H1 (cell line): ENCODE data around the gene PRKCSH. TPM values are rescaled to one million over a fixed set of nuclear protein-coding genes. Genes with fewer than 3 reads are reported as not detected.

Experiments used
- CTCF ChIA-PET: fragments of 300-600 bp; sonication (Branson Sonifier 250); formaldehyde crosslinking; loops from one replicate; lab custom pipeline; 2021; ENCODE audit not compliant: partially characterized antibody; lab: Charles Lee
- POLR2A ChIA-PET: fragments of 300-600 bp; sonication (Branson Sonifier 250); formaldehyde crosslinking; loops from one replicate; lab custom pipeline; 2021; ENCODE audit warnings: inconsistent platforms; ENCODE audit not compliant: partially characterized antibody; lab: Charles Lee
- DNase-seq, 2 experiments: peaks; one replicate each; pipeline versions ENCODE4 v3.0.0 to v3.0.0-alpha.2; 2010 to 2022; ENCODE audit warnings: low spot score in 2 of 2, low read depth in 1 of 2, mixed read lengths in 1 of 2
- FAIRE-seq: peaks from 2 replicates; lab custom pipeline; 2011; peaks lifted over from hg19 to GRCh38; lab: Jason Lieb, UNC
- H2AFZ ChIP-seq: 2 replicates; pipeline ENCODE4 v1.8.1; 2012; ENCODE audit warnings: low read length, inconsistent platforms
- H2AK5ac ChIP-seq: 2 replicates; pipeline ENCODE4 v1.6.1; 2013; ENCODE audit warnings: low read depth, low read length
- H2BK120ac ChIP-seq: replicated peaks from 2 replicates; pipeline ENCODE3; 2013; ENCODE audit warnings: low read depth, low read length, inconsistent platforms
- H2BK12ac ChIP-seq: 2 replicates; pipeline ENCODE4 v1.6.1; 2013; ENCODE audit warnings: low read depth, low read length
- H2BK15ac ChIP-seq: 2 replicates; pipeline ENCODE4 v1.6.1; 2013; ENCODE audit warnings: low read length
- H2BK20ac ChIP-seq: 2 replicates; pipeline ENCODE4 v1.6.1; 2013; ENCODE audit warnings: low read length
- H2BK5ac ChIP-seq: 2 replicates; pipeline ENCODE4 v1.6.1; 2013; ENCODE audit warnings: low read depth, low read length
- H3K14ac ChIP-seq: 2 replicates; pipeline ENCODE4 v1.6.1; 2013; ENCODE audit warnings: inconsistent platforms; ENCODE audit not compliant: insufficient read length
- H3K18ac ChIP-seq: 2 replicates; pipeline ENCODE4 v1.6.1; 2013; ENCODE audit warnings: low read length; ENCODE audit errors: extremely low read depth
- H3K23ac ChIP-seq: 2 replicates; pipeline ENCODE4 v1.6.1; 2013; ENCODE audit warnings: inconsistent platforms; ENCODE audit not compliant: insufficient read length
- H3K23me2 ChIP-seq: 2 replicates; pipeline ENCODE4 v1.6.1; 2013; ENCODE audit warnings: low read depth, low read length
- H3K27ac ChIP-seq: 2 replicates; pipeline ENCODE4 v1.6.1; 2011; ENCODE audit warnings: low read depth, low read length, inconsistent platforms
- H3K27me3 ChIP-seq, 4 experiments: replicated peaks in 1 of 4; 1 replicate in 1 of 4; 2 replicates in 3 of 4; pipeline versions ENCODE4 v1.6.1 to v1.8.1; 2011 to 2013; ENCODE audit warnings: low read length in 3 of 4, mild to moderate bottlenecking in 3 of 4, inconsistent platforms in 2 of 4, mixed read lengths in 2 of 4, moderate library complexity in 1 of 4; ENCODE audit not compliant: control insufficient read depth in 3 of 4, insufficient read depth in 3 of 4; ENCODE audit errors: extremely low read depth in 1 of 4
- H3K36me3 ChIP-seq, 4 experiments: 2 replicates each; pipeline versions ENCODE4 v1.6.1 to v1.8.1; 2011 to 2013; ENCODE audit warnings: mild to moderate bottlenecking in 4 of 4, low read length in 3 of 4, moderate library complexity in 2 of 4, control low read depth in 1 of 4, inconsistent platforms in 1 of 4; ENCODE audit not compliant: insufficient read depth in 4 of 4, control insufficient read depth in 2 of 4
- H3K4ac ChIP-seq: replicated peaks from 2 replicates; pipeline ENCODE3; 2013; ENCODE audit warnings: low read length, low read depth, mixed read lengths, inconsistent platforms; ENCODE audit not compliant: insufficient read length
- H3K4me1 ChIP-seq, 4 experiments: replicated peaks in 1 of 4; 1 replicate in 1 of 4; 2 replicates in 3 of 4; pipeline versions ENCODE4 v1.6.1 to v1.8.1; 2011 to 2013; ENCODE audit warnings: low read length in 3 of 4, inconsistent platforms in 2 of 4, mixed read lengths in 1 of 4; ENCODE audit not compliant: insufficient read depth in 4 of 4, control insufficient read depth in 3 of 4
- H3K4me2 ChIP-seq, 2 experiments: 2 replicates each; pipeline versions ENCODE4 v1.6.1 to v1.8.1; 2011 to 2013; ENCODE audit warnings: low read depth in 2 of 2, low read length in 2 of 2, control low read depth in 1 of 2, inconsistent platforms in 1 of 2, mild to moderate bottlenecking in 1 of 2; ENCODE audit not compliant: insufficient read depth in 1 of 2
- H3K4me3 ChIP-seq, 4 experiments: fragments of 200-600, 300-600 bp in 1 of 4; sonication (generic), shearing (Covaris generic), sonication (Bioruptor Twin) in 1 of 4; 2 replicates each; pipeline versions ENCODE4 v1.5.1 to v1.8.1; 2011 to 2016; ENCODE audit warnings: low read length in 4 of 4, low read depth in 3 of 4, control low read depth in 2 of 4, inconsistent platforms in 2 of 4, mild to moderate bottlenecking in 2 of 4, mixed read lengths in 1 of 4, moderate library complexity in 1 of 4; ENCODE audit not compliant: insufficient read depth in 2 of 4; ENCODE audit errors: extremely low read depth in 1 of 4
- H3K56ac ChIP-seq: replicated peaks from 2 replicates; pipeline ENCODE3; 2013; ENCODE audit warnings: low read depth, mild to moderate bottlenecking, mixed read lengths, low read length, inconsistent platforms; ENCODE audit not compliant: insufficient read length
- H3K79me1 ChIP-seq: 2 replicates; pipeline ENCODE4 v1.6.1; 2013; ENCODE audit warnings: low read depth, low read length, control low read depth
- H3K79me2 ChIP-seq, 2 experiments: 2 replicates each; pipeline versions ENCODE4 v1.6.1 to v1.8.1; 2012 to 2013; ENCODE audit warnings: low read length in 2 of 2, mild to moderate bottlenecking in 2 of 2, inconsistent platforms in 1 of 2; ENCODE audit not compliant: insufficient read depth in 2 of 2, control insufficient read depth in 1 of 2
- H3K9ac ChIP-seq, 4 experiments: replicated peaks in 1 of 4; 1 replicate in 1 of 4; 2 replicates in 3 of 4; pipeline versions ENCODE4 v1.6.1 to v1.8.1; 2011 to 2013; ENCODE audit warnings: low read depth in 3 of 4, low read length in 3 of 4, control low read depth in 2 of 4, mild to moderate bottlenecking in 2 of 4, moderate library complexity in 2 of 4, inconsistent platforms in 1 of 4; ENCODE audit errors: extremely low read depth in 1 of 4
- H3K9me3 ChIP-seq, 2 experiments: 2 replicates each; pipeline versions ENCODE4 v1.6.1 to v1.8.1; 2012 to 2013; ENCODE audit warnings: mild to moderate bottlenecking in 2 of 2, moderate library complexity in 2 of 2, control low read depth in 1 of 2, inconsistent platforms in 1 of 2, low read depth in 1 of 2, low read length in 1 of 2, mixed read lengths in 1 of 2; ENCODE audit not compliant: insufficient read depth in 2 of 2
- H4K20me1 ChIP-seq, 2 experiments: replicated peaks in 1 of 2; 2 replicates each; pipeline versions ENCODE3 to v1.8.1; 2011 to 2013; ENCODE audit warnings: inconsistent platforms in 2 of 2, low read length in 2 of 2, mild to moderate bottlenecking in 1 of 2; ENCODE audit not compliant: insufficient read depth in 2 of 2, control insufficient read depth in 1 of 2
- H4K5ac ChIP-seq: 2 replicates; pipeline ENCODE4 v1.6.1; 2013; ENCODE audit warnings: low read length, low read depth, mixed read lengths, inconsistent platforms; ENCODE audit not compliant: insufficient read length
- H4K8ac ChIP-seq: 2 replicates; pipeline ENCODE4 v1.8.0; 2013; ENCODE audit warnings: mild to moderate bottlenecking, moderate library complexity, low read length, inconsistent platforms; ENCODE audit not compliant: insufficient read depth; ENCODE audit errors: extremely low read depth
- H4K91ac ChIP-seq: replicated peaks from 2 replicates; pipeline ENCODE3; 2013; ENCODE audit warnings: low read length, mixed read lengths, inconsistent platforms; ENCODE audit not compliant: insufficient read length
- CBX5 ChIP-seq: fragments of 300-800, 300-1000 bp; sonication (generic); IDR thresholded peaks from 2 replicates; pipeline ENCODE4 v1.7.1; 2016; ENCODE audit warnings: antibody characterized with exemption, low read length, low read depth
- CBX8 ChIP-seq: fragments of 300-800, 300-1000 bp; sonication (generic); IDR thresholded peaks from 2 replicates; pipeline ENCODE4 v1.7.1; 2016; ENCODE audit warnings: low read depth, low read length, borderline replicate concordance
- EP300 ChIP-seq, 2 experiments: IDR thresholded peaks; 1 replicate in 1 of 2; 2 replicates in 1 of 2; pipeline ENCODE4 v1.6.1; 2011 to 2012; ENCODE audit warnings: low read depth in 2 of 2, low read length in 2 of 2, mild to moderate bottlenecking in 2 of 2, borderline replicate concordance in 1 of 2, inconsistent platforms in 1 of 2, moderate library complexity in 1 of 2
- KDM4A ChIP-seq: IDR thresholded peaks from one replicate; pipeline ENCODE4 v1.7.1; 2012; ENCODE audit warnings: low read depth, mild to moderate bottlenecking, moderate library complexity, low read length, inconsistent platforms; ENCODE audit not compliant: severe bottlenecking
- PHF8 ChIP-seq: fragments of 200-600 bp; sonication (generic); conservative IDR thresholded peaks from 2 replicates; pipeline ENCODE4 v1.7.1; 2012; ENCODE audit warnings: low read depth, mild to moderate bottlenecking, inconsistent platforms, low read length, moderate library complexity
- RBBP5 ChIP-seq: IDR thresholded peaks from 2 replicates; pipeline ENCODE4 v1.7.1; 2012; ENCODE audit warnings: low read depth, mild to moderate bottlenecking, inconsistent platforms, low read length, moderate library complexity, borderline replicate concordance
- SP1 ChIP-seq: IDR thresholded peaks from 2 replicates; pipeline ENCODE4 v1.6.1; 2011; ENCODE audit warnings: low read depth, low read length
- TAF1 ChIP-seq: IDR thresholded peaks from 2 replicates; pipeline ENCODE4 v1.6.1; 2011; ENCODE audit warnings: mild to moderate bottlenecking, low read depth, low read length
- ZNF274 ChIP-seq: IDR thresholded peaks from 2 replicates; pipeline ENCODE4 v1.7.0; 2012; ENCODE audit warnings: low read length, borderline replicate concordance; ENCODE audit errors: extremely low read depth
- WGBS, 2 experiments: shearing (Covaris generic) in 1 of 2; methylation state at CpG; one replicate each; pipeline versions ENCODE4 v1.1.6 to v1.1.7; 2013 to 2015; ENCODE audit warnings: low lambda C conversion rate in 2 of 2, mixed read lengths in 2 of 2, inconsistent platforms in 1 of 2, low coverage in 1 of 2, missing lambda C conversion rate in 1 of 2; ENCODE audit not compliant: insufficient replicate concordance in 2 of 2, insufficient coverage in 1 of 2, insufficient read length in 1 of 2; ENCODE audit errors: extremely low coverage in 1 of 2, missing lambda C conversion rate in 1 of 2; 5-methylcytosine and 5-hydroxymethylcytosine counted together
- polyA plus RNA-seq, 7 experiments: library from polyadenylated mRNA; depleted of rRNA in 3 of 7; stranded (reverse) in 5 of 7; unstranded in 2 of 7; fragments of >200 nt in 5 of 7; fragments of 200-250 nt in 2 of 7; gene quantifications; 1 replicate in 5 of 7; 2 replicates in 1 of 7; 4 replicates in 1 of 7; pipeline versions ENCODE4 v1.2.1 to v1.2.3, GENCODE V29; 2011 to 2013; ENCODE audit warnings: missing spikeins in 2 of 7, mixed read lengths in 2 of 7
- total RNA-seq: library from RNA; stranded (reverse); fragmentation: NEBNext Ultra II Directional; extraction: Animal tissue kit (Norgen Biotek cat#: 25700); gene quantifications from 2 replicates; pipeline ENCODE4 v1.2.1, GENCODE V29; 2021
- TF ChIP-seq, protein P1 (sequence below): IDR thresholded peaks from 2 replicates; pipeline ENCODE4 v1.6.1; 2011; ENCODE audit warnings: low read length, improper control_type of control experiment

Gene PRKCSH
- total and polyA plus RNA-seq, 2 of the 8 experiments (the other 6 are each of a cell fraction or from before 2014, with no cell fraction given), result 97.2 to 337 TPM

DNA sequence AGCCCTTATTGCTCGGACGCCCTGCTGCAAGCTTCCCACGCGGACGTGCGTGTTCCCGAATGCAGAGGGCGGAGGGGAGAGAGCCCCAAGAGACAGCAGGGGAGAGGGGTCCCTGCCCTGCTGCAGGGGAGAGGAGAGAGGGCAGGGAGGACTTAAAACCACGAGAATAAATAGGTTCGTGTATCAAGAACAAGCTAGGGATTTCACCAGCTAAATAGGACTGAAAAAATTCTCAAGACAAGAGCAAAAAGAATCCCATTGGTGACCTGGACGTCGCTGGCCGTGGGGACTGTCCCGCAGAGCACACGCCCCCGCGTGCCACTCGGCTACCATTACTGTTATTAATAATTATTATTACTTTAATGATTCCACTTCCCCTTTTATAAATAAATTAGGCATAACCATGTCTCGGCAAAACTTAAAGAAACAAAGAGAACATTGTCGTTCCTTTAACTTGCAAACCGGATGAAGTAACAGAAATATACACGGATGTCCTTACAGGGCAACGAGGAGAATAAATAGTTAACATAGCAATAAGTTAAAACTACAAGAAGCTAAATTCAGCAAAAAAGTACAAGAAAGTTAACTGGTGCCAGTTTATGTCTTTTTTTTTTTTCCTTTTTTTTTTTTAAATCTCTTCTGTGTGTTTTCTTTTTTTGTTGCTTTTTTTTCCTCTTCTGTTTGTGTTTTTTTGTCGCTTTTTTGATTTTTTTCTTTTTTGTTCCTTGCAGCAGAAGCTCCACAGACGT lies 16.6 kb downstream of the PRKCSH start:
- Histone ChIP-seq H2BK20ac (0 out of 2 replicates have a peak overlapping the region, but pooled peaks have one; percentile 43), H3K36me3 (peaks cover 6 to 30% (median 22%) of the 10 kb centered on the region in 4 experiments; a peak in 5 of 8 replicates), H4K5ac (no peak overlapping the region), H3K23me2 (no peaks in the 10 kb centered on the region), H3K4me1 (peaks cover 2 to 17% (median 7%) of the 10 kb centered on the region in 4 experiments), H3K4me2 (peak overlapping the region; percentile 36 to 51; a peak in 3 of 4 replicates), H4K91ac (no peak overlapping the region), H3K4me3 (peak overlapping the region in 2 of 4 experiments; percentile 14 to 36; a peak in 3 of 8 replicates), H3K4ac (no peak overlapping the region), H2BK5ac (no peak overlapping the region; the same call in 1 of the 2 replicates), H3K9me3 (no peaks in the 10 kb centered on the region), H2BK15ac (no peak overlapping the region), H2AFZ (no peak overlapping the region), H2BK12ac (no peak overlapping the region), H3K27ac (no peak overlapping the region; the same call in 1 of the 2 replicates), H3K14ac (no peak overlapping the region), H3K79me2 (no peaks in the 10 kb centered on the region), H3K23ac (no peak overlapping the region), H2AK5ac (no peak overlapping the region), H3K79me1 (no peaks in the 10 kb centered on the region), H2BK120ac (no peak overlapping the region), H4K20me1 (peaks cover 0 to 10% of the 10 kb centered on the region in 2 experiments), H4K8ac (peak overlapping the region; percentile 62; the same call in 1 of the 2 replicates), H3K18ac (no peak overlapping the region; the same call in 1 of the 2 replicates), H3K9ac (no peak overlapping the region), H3K27me3 (no peaks in the 10 kb centered on the region), H3K56ac (no peak overlapping the region)
- DNase-seq (no peak), FAIRE-seq (no peak)
- 55% methylated on average over 20 of the region's 25 CpGs; no CpG with 5 or more reads in 1 of the 2 experiments for WGBS, 2 experiments
- CTCF ChIA-PET, result interaction anchor here (0.6 to 2.3 kb wide), 18 partner anchors 9 to 300 kb away, joined by 3 to 22 read pairs (median 4); partner anchors contain the start of genes ELAVL3, EPOR and ODAD3
- POLR2A ChIA-PET, result interaction anchor here (0.6 to 2.7 kb wide), 13 partner anchors 10 to 930 kb away, joined by 3 to 14 read pairs (median 4); partner anchors contain the start of genes ELAVL3, EPOR, ODAD3 and PRKCSH
- TF ChIP-seq, protein P1, sequence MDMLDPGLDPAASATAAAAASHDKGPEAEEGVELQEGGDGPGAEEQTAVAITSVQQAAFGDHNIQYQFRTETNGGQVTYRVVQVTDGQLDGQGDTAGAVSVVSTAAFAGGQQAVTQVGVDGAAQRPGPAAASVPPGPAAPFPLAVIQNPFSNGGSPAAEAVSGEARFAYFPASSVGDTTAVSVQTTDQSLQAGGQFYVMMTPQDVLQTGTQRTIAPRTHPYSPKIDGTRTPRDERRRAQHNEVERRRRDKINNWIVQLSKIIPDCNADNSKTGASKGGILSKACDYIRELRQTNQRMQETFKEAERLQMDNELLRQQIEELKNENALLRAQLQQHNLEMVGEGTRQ, result no peak
- TF ChIP-seq CBX8 (no peak), PHF8 (no peak), TAF1 (no peak), ZNF274 (no peak), KDM4A (no peak), EP300 (IDR thresholded peaks at IDR 0.05; ENCODE audit: borderline replicate concordance in 1 of 2, low read depth in 2 of 2, low read length in 2 of 2) (no peak), RBBP5 (no peak), CBX5 (no peak), SP1 (no peak)
